ENCODE data around the gene PPM1H. TPM values are rescaled to one million over a fixed set of nuclear protein-coding genes. Genes with fewer than 3 reads are reported as not detected.

The PPM1H gene
- total RNA-seq, 1 experiment from 2014 or later, result 0.22 TPM

- no peak overlapping the region for H3K4me2 ChIP-seq (ENCODE audit: low read depth, low read length, poor library complexity, severe bottlenecking)
- no peak overlapping the region for H3K9ac ChIP-seq (ENCODE audit: low read length)
- H3K4me3 ChIP-seq (ENCODE audit: low read length), result no peak overlapping the region
- H3K9me3 ChIP-seq (ENCODE audit: low read length), result no peaks in the 10 kb centered on the region
- no peak for DNase-seq
- H3K4me1 ChIP-seq (ENCODE audit: low read length), result no peaks in the 10 kb centered on the region
- no peak overlapping the region for H2AFZ ChIP-seq (ENCODE audit: low read length)
- no peak overlapping the region for H3K27ac ChIP-seq (ENCODE audit: low read length)
- no peaks in the 10 kb centered on the region for H3K36me3 ChIP-seq (ENCODE audit: insufficient read depth, low read length)
- no peaks in the 10 kb centered on the region for H4K20me1 ChIP-seq (ENCODE audit: insufficient read depth, low read depth, low read length)
- no peaks in the 10 kb centered on the region for H3K27me3 ChIP-seq (ENCODE audit: low read length)
- H3K9me2 ChIP-seq (replicated peaks; ENCODE audit: insufficient read depth, low read length), result no peaks in the 10 kb centered on the region
- no peaks in the 10 kb centered on the region for H3K79me2 ChIP-seq (ENCODE audit: low read length)
These were observed 250.2 kb downstream of the PPM1H start for GRCh38 chr12:62684570-62685295.

DNA sequence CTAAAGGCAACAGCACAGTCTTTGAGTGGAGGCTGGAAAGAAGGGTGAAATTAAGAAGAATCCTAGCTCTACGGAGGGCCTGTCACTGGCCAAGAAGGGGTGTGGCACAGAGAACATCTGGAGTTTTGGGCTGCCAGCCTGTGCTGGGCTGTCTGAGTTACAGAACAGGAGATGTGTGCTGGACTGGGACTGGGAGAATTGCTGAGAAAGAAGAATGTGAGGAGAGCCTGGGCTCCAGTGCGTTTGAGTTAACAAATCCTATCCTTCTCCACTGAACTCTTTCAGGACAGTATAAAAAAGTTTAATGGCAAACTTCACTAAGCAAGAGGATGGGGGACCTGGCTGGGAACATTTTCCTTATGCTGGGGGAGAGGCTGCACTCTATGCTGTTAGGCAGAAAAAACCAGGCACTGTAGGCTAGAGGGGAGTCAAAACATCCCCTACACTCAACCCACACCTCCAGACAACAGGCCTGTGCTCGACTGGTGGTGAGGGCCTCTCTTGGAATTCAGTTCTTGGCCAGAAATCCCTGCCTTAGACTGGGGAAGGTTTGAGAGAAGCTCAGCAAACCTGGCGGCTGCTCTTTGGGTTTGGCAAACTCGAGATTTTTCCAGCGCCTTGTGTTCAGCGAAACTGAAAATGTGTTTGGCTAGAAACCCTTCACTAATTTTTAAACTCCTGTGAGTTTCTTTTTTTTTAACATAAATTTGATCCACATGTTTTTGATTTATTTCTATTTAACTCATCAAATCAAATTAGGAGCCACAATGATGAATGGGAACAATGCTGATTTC, 251.0 kb downstream of the PPM1H start:
- no peaks in the 10 kb centered on the region for H4K20me1 ChIP-seq (ENCODE audit: insufficient read depth, low read depth, low read length)

DNA sequence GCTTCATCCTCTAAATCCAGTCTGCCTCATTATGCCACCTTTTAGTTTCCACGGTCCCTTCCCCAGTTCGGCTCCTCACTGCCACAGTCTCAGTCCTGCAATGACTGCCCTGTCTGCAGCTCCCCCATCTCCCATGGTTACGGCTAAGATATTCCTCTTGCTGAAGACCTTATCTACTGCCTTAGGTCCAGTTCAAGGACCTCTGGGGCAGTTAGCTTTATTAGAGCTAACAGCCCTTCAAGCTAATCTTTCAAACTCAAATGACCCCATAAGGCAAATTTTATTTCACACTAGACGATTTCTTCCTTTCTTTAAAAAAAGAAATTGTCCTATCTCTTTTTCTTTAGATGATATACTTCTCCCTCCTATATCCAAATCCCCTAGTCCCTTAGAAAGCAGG, 253.6 kb downstream of the PPM1H start:
- Histone ChIP-seq H3K79me2 (ENCODE audit: low read length) (no peaks in the 10 kb centered on the region), H3K9me2 (replicated peaks; ENCODE audit: insufficient read depth, low read length) (no peaks in the 10 kb centered on the region), H3K36me3 (ENCODE audit: insufficient read depth, low read length) (no peaks in the 10 kb centered on the region), H3K9ac (ENCODE audit: low read length) (no peak overlapping the region), H3K9me3 (ENCODE audit: low read length) (no peaks in the 10 kb centered on the region), H3K4me3 (ENCODE audit: low read length) (no peak overlapping the region), H2AFZ (ENCODE audit: low read length) (no peak overlapping the region), H3K27me3 (ENCODE audit: low read length) (no peaks in the 10 kb centered on the region), H3K27ac (ENCODE audit: low read length) (no peak overlapping the region), H3K4me2 (ENCODE audit: low read depth, low read length, poor library complexity, severe bottlenecking) (no peak overlapping the region), H3K4me1 (ENCODE audit: low read length) (no peaks in the 10 kb centered on the region), H4K20me1 (ENCODE audit: insufficient read depth, low read depth, low read length) (no peaks in the 10 kb centered on the region)
- DNase-seq, result no peak

More for the DNA sequence above, 251.0 kb downstream of the PPM1H start:
- H3K4me1 ChIP-seq (ENCODE audit: low read length), result no peaks in the 10 kb centered on the region
- no peak for DNase-seq
- H3K9me3 ChIP-seq (ENCODE audit: low read length), result no peaks in the 10 kb centered on the region
- no peak overlapping the region for H3K9ac ChIP-seq (ENCODE audit: low read length)
- no peaks in the 10 kb centered on the region for H3K36me3 ChIP-seq (ENCODE audit: insufficient read depth, low read length)
- no peaks in the 10 kb centered on the region for H3K27me3 ChIP-seq (ENCODE audit: low read length)
- H3K79me2 ChIP-seq (ENCODE audit: low read length), result no peaks in the 10 kb centered on the region
- H3K9me2 ChIP-seq (replicated peaks; ENCODE audit: insufficient read depth, low read length), result no peaks in the 10 kb centered on the region
- no peak overlapping the region for H3K4me2 ChIP-seq (ENCODE audit: low read depth, low read length, poor library complexity, severe bottlenecking)
- H2AFZ ChIP-seq (ENCODE audit: low read length), result no peak overlapping the region
- H3K27ac ChIP-seq (ENCODE audit: low read length), result no peak overlapping the region
- H3K4me3 ChIP-seq (ENCODE audit: low read length), result no peak overlapping the region

DNA sequence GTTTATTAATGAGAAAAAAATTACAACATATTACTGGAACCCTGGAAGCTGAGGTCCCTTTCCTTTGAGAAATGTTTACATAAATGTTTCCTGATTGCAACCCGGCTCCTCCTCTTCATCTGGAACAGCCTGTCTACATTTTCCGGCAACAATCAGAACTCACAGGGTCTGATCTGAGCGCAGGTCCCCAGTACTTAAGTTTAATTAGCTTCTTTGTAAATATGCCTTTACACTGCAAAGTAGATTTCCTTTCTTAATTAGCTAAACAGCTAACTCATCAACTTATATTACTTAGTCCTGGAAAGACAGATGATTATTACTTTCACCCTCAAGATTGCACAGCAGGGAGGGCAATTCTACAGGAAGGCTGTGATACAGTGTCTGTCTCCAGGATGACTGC, 255.3 kb downstream of the PPM1H start:
- H3K9ac ChIP-seq (ENCODE audit: low read length), result no peak overlapping the region
- no peak overlapping the region for H3K4me2 ChIP-seq (ENCODE audit: low read depth, low read length, poor library complexity, severe bottlenecking)
- H4K20me1 ChIP-seq (ENCODE audit: insufficient read depth, low read depth, low read length), result no peaks in the 10 kb centered on the region
- no peaks in the 10 kb centered on the region for H3K36me3 ChIP-seq (ENCODE audit: insufficient read depth, low read length)
- no peaks in the 10 kb centered on the region for H3K4me1 ChIP-seq (ENCODE audit: low read length)
- H3K79me2 ChIP-seq (ENCODE audit: low read length), result no peaks in the 10 kb centered on the region
- no peaks in the 10 kb centered on the region for H3K9me2 ChIP-seq (replicated peaks; ENCODE audit: insufficient read depth, low read length)
- no peaks in the 10 kb centered on the region for H3K27me3 ChIP-seq (ENCODE audit: low read length)
- no peak overlapping the region for H2AFZ ChIP-seq (ENCODE audit: low read length)
- no peak overlapping the region for H3K27ac ChIP-seq (ENCODE audit: low read length)
- no peak for DNase-seq
- no peak overlapping the region for H3K4me3 ChIP-seq (ENCODE audit: low read length)
- no peaks in the 10 kb centered on the region for H3K9me3 ChIP-seq (ENCODE audit: low read length)

- Histone ChIP-seq H3K27me3 (ENCODE audit: low read length) (no peaks in the 10 kb centered on the region), H3K9me2 (replicated peaks; ENCODE audit: insufficient read depth, low read length) (no peaks in the 10 kb centered on the region), H3K36me3 (ENCODE audit: insufficient read depth, low read length) (no peaks in the 10 kb centered on the region), H3K27ac (ENCODE audit: low read length) (no peak overlapping the region), H3K4me3 (ENCODE audit: low read length) (no peak overlapping the region), H3K79me2 (ENCODE audit: low read length) (no peaks in the 10 kb centered on the region), H3K9ac (ENCODE audit: low read length) (no peak overlapping the region), H3K4me2 (ENCODE audit: low read depth, low read length, poor library complexity, severe bottlenecking) (no peak overlapping the region), H3K9me3 (ENCODE audit: low read length) (no peaks in the 10 kb centered on the region), H4K20me1 (ENCODE audit: insufficient read depth, low read depth, low read length) (no peaks in the 10 kb centered on the region), H3K4me1 (ENCODE audit: low read length) (no peaks in the 10 kb centered on the region), H2AFZ (ENCODE audit: low read length) (no peak overlapping the region)
- no peak for DNase-seq
These were observed 257.6 kb downstream of the PPM1H start for GRCh38 chr12:62677355-62677754.

GRCh38 chr12:62676521-62677307, 258.2 kb downstream of the PPM1H start:
- no peaks in the 10 kb centered on the region for H3K79me2 ChIP-seq (ENCODE audit: low read length)
- H3K4me3 ChIP-seq (ENCODE audit: low read length), result no peak overlapping the region
- H3K9me2 ChIP-seq (replicated peaks; ENCODE audit: insufficient read depth, low read length), result no peaks in the 10 kb centered on the region
- no peaks in the 10 kb centered on the region for H3K27me3 ChIP-seq (ENCODE audit: low read length)
- no peaks in the 10 kb centered on the region for H4K20me1 ChIP-seq (ENCODE audit: insufficient read depth, low read depth, low read length)
- H3K9ac ChIP-seq (ENCODE audit: low read length), result no peak overlapping the region
- H3K36me3 ChIP-seq (ENCODE audit: insufficient read depth, low read length), result no peaks in the 10 kb centered on the region
- H3K9me3 ChIP-seq (ENCODE audit: low read length), result no peaks in the 10 kb centered on the region
- H3K27ac ChIP-seq (ENCODE audit: low read length), result no peak overlapping the region
- H3K4me2 ChIP-seq (ENCODE audit: low read depth, low read length, poor library complexity, severe bottlenecking), result no peak overlapping the region
- DNase-seq, result no peak
- no peak overlapping the region for H2AFZ ChIP-seq (ENCODE audit: low read length)
- no peaks in the 10 kb centered on the region for H3K4me1 ChIP-seq (ENCODE audit: low read length)

GRCh38 chr12:62673028-62673815, 261.7 kb downstream of the PPM1H start:
- DNase-seq, result no peak
- no peaks in the 10 kb centered on the region for H3K36me3 ChIP-seq (ENCODE audit: insufficient read depth, low read length)
- no peak overlapping the region for H3K27ac ChIP-seq (ENCODE audit: low read length)
- no peaks in the 10 kb centered on the region for H3K9me2 ChIP-seq (replicated peaks; ENCODE audit: insufficient read depth, low read length)
- no peak overlapping the region for H3K4me2 ChIP-seq (ENCODE audit: low read depth, low read length, poor library complexity, severe bottlenecking)
- no peak overlapping the region for H2AFZ ChIP-seq (ENCODE audit: low read length)
- no peaks in the 10 kb centered on the region for H3K9me3 ChIP-seq (ENCODE audit: low read length)
- no peaks in the 10 kb centered on the region for H3K4me1 ChIP-seq (ENCODE audit: low read length)
- no peaks in the 10 kb centered on the region for H3K79me2 ChIP-seq (ENCODE audit: low read length)
- no peak overlapping the region for H3K4me3 ChIP-seq (ENCODE audit: low read length)
- no peaks in the 10 kb centered on the region for H3K27me3 ChIP-seq (ENCODE audit: low read length)
- H3K9ac ChIP-seq (ENCODE audit: low read length), result no peak overlapping the region
- no peaks in the 10 kb centered on the region for H4K20me1 ChIP-seq (ENCODE audit: insufficient read depth, low read depth, low read length)

Data from Karpas-422 (cell line).